Esophagus muscularis mucosa (tissue), 4 donors: ENCODE results near the gene MOB1B.

Experiments
- EP300 ChIP-seq: sonication (generic); formaldehyde crosslinking; IDR thresholded peaks from one replicate; pipeline ENCODE4 v1.6.1; 2017; ENCODE audit warnings: antibody characterized with exemption
- POLR2A ChIP-seq: fragments of 450-650 bp; IDR thresholded peaks from one replicate; pipeline ENCODE4 v1.6.1; 2017; ENCODE audit warnings: antibody characterized with exemption, moderate library complexity, mild to moderate bottlenecking, low read depth
- TF ChIP-seq, protein P1 (sequence below), 3 experiments: fragments of 200-600 bp in 2 of 3; fragments of 450-650 bp in 1 of 3; sonication (generic) in 2 of 3; IDR thresholded peaks; one replicate each; pipeline ENCODE4 v1.5.1; 2017 to 2019; ENCODE audit warnings: antibody characterized with exemption in 3 of 3, mild to moderate bottlenecking in 2 of 3, moderate library complexity in 1 of 3

DNA sequence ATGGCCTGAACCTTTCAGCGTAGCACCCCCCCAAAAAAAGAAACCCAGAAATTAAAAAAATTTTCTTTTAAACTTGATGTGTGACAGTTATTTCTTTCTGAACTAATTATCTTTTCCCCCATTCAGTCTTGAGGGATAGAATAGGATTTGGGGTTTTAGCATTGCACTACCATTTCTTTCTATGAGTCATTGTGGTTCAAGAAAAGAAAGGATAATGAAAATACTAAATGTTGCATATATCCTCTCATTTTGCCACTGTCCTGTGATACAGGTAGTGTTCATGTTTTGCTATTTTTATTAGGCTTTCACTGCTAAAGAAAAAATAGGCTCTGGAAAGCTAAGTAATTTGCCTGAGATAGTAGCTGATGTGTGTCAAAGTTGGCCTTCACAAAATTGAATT, 51.9 kb downstream of the MOB1B start:
- TF ChIP-seq, protein P1, sequence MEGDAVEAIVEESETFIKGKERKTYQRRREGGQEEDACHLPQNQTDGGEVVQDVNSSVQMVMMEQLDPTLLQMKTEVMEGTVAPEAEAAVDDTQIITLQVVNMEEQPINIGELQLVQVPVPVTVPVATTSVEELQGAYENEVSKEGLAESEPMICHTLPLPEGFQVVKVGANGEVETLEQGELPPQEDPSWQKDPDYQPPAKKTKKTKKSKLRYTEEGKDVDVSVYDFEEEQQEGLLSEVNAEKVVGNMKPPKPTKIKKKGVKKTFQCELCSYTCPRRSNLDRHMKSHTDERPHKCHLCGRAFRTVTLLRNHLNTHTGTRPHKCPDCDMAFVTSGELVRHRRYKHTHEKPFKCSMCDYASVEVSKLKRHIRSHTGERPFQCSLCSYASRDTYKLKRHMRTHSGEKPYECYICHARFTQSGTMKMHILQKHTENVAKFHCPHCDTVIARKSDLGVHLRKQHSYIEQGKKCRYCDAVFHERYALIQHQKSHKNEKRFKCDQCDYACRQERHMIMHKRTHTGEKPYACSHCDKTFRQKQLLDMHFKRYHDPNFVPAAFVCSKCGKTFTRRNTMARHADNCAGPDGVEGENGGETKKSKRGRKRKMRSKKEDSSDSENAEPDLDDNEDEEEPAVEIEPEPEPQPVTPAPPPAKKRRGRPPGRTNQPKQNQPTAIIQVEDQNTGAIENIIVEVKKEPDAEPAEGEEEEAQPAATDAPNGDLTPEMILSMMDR (IDR thresholded peaks at IDR 0.05): no peak
- TF ChIP-seq POLR2A: no peak
- TF ChIP-seq EP300: no peak
